ENCODE measurements around the gene SMDT1. TPM values are rescaled to one million over a fixed set of nuclear protein-coding genes. Genes with fewer than 3 reads are reported as not detected.
"Not testable (repeated sequence)": the region's sequence is repeated elsewhere in the genome, so short reads cannot be mapped to it uniquely, and the experiment has no call there.

The SMDT1 gene
- total and polyA plus RNA-seq, 2 experiments from 2014 or later = 4.9 to 97.9 TPM

- H3K9me3 Mint-ChIP-seq; H3K9me2 ChIP-seq (ENCODE audit: insufficient read depth); H3K36me3 Mint-ChIP-seq (ENCODE audit: low read depth); H3K79me2 ChIP-seq (replicated peaks; ENCODE audit: insufficient read depth); H3K4me1 ChIP-seq (ENCODE audit: insufficient read depth); H3K27ac Mint-ChIP-seq; H3K4me2 ChIP-seq; DNase-seq (ENCODE audit: low spot score); H3K27ac ChIP-seq (ENCODE audit: low read depth); H3K27me3 ChIP-seq (ENCODE audit: insufficient read depth); H3K36me3 ChIP-seq (ENCODE audit: insufficient read depth); H3K4me3 ChIP-seq; H3F3A ChIP-seq (replicated peaks; ENCODE audit: low read depth); ATAC-seq; H3K4me1 Mint-ChIP-seq; H2AFZ ChIP-seq; H4K20me1 ChIP-seq (replicated peaks; ENCODE audit: insufficient read depth); H3K4me3 Mint-ChIP-seq: not testable (repeated sequence)
- H3K27me3 Mint-ChIP-seq (ENCODE audit: insufficient read depth, low read depth, poor library complexity) = peaks cover 24% of the 10 kb centered on the region
Measured at GRCh38 chr22:42130182-42130581, 50.7 kb downstream of the SMDT1 start.

DNA sequence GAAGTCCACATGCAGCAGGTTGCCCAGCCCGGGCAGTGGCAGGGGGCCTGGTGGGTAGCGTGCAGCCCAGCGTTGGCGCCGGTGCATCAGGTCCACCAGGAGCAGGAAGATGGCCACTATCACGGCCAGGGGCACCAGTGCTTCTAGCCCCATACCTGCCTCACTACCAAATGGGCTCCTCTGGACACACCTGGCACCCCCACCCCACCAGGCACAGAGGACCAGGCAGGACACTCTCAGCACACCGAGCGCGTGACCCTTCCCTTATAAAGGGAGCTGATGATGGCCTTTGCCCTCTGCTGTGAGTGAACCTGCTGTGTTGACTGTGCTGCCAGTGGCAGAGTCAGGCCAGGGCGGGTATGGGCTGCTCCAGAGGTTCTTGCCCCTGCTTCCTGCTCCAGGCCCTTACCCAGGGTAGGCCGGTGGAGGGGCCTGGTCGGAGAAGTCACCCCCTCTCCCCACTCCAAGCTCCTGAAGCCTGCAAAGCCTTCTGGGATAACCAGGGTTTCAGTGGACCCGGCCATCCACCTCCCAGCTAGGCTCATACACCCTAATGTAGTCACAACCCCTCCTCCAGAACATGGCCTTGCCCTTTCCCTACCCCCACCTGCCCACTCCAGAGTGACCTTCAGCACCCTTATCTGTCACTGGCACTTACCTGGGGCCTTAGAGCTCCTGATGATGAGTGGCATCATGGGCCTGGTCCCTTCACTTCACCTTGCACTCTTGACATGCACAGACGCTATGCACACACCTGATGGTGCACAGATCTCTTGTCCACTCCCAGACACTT is 51.3 kb downstream of the SMDT1 start, which contains the start of gene CYP2D6:
Gene CYP2D6, minus strand, starts transcription at position 172 of the 793 bp plus-strand sequence. Its CDS starts 19 bp downstream, at position 153.
- not testable (repeated sequence) for H3K36me3 Mint-ChIP-seq (ENCODE audit: low read depth); H3K36me3 ChIP-seq (ENCODE audit: insufficient read depth); H3K27me3 ChIP-seq (ENCODE audit: insufficient read depth); DNase-seq (ENCODE audit: low spot score); H3K4me1 Mint-ChIP-seq; H3F3A ChIP-seq (replicated peaks; ENCODE audit: low read depth); H3K27ac ChIP-seq (ENCODE audit: low read depth); H2AFZ ChIP-seq; H3K4me3 Mint-ChIP-seq; H3K27ac Mint-ChIP-seq; H3K4me3 ChIP-seq; H3K9me3 Mint-ChIP-seq; H3K4me2 ChIP-seq; H3K9me2 ChIP-seq (ENCODE audit: insufficient read depth); H4K20me1 ChIP-seq (replicated peaks; ENCODE audit: insufficient read depth); H3K4me1 ChIP-seq (ENCODE audit: insufficient read depth); ATAC-seq; H3K79me2 ChIP-seq (replicated peaks; ENCODE audit: insufficient read depth)
- H3K27me3 Mint-ChIP-seq (ENCODE audit: insufficient read depth, low read depth, poor library complexity) = peaks cover 24% of the 10 kb centered on the region

- Histone ChIP-seq H3K4me2 (no peak overlapping the region), H3K27ac (ENCODE audit: low read depth) (no peak overlapping the region), H3K36me3 (ENCODE audit: insufficient read depth) (no peaks in the 10 kb centered on the region), H3K9me2 (ENCODE audit: insufficient read depth) (no peaks in the 10 kb centered on the region; the same call in 1 of the 2 replicates), H3K79me2 (replicated peaks; ENCODE audit: insufficient read depth) (no peaks in the 10 kb centered on the region), H2AFZ (no peak overlapping the region), H3K4me1 (ENCODE audit: insufficient read depth) (no peaks in the 10 kb centered on the region), H4K20me1 (replicated peaks; ENCODE audit: insufficient read depth) (no peaks in the 10 kb centered on the region), H3K4me3 (no peak overlapping the region), H3F3A (replicated peaks; ENCODE audit: low read depth) (no peaks in the 10 kb centered on the region), H3K27me3 (ENCODE audit: insufficient read depth) (peaks cover 6% of the 10 kb centered on the region; the same call in 1 of the 2 replicates)
- ATAC-seq (no peak; the same call in 2 of the 3 replicates), DNase-seq (ENCODE audit: low spot score) (peak; percentile 28)
- H3K27me3 Mint-ChIP-seq (ENCODE audit: insufficient read depth, low read depth, poor library complexity) = peaks cover 24% of the 10 kb centered on the region
- TF ChIP-seq STAT1 (IDR thresholded peaks at IDR 0.05; ENCODE audit: unreplicated experiment) = no peak
- peaks cover 9% of the 10 kb centered on the region for H3K9me3 Mint-ChIP-seq
- H3K36me3 Mint-ChIP-seq (ENCODE audit: low read depth) = peaks cover 7% of the 10 kb centered on the region; the same call in 2 of the 3 replicates
- no peaks in the 10 kb centered on the region for H3K4me1 Mint-ChIP-seq
- no peak overlapping the region for H3K27ac Mint-ChIP-seq
- no peak overlapping the region; the same call in 2 of the 3 replicates for H3K4me3 Mint-ChIP-seq
Measured at GRCh38 chr22:42131562-42131961, 52.1 kb downstream of the SMDT1 start.

DNA sequence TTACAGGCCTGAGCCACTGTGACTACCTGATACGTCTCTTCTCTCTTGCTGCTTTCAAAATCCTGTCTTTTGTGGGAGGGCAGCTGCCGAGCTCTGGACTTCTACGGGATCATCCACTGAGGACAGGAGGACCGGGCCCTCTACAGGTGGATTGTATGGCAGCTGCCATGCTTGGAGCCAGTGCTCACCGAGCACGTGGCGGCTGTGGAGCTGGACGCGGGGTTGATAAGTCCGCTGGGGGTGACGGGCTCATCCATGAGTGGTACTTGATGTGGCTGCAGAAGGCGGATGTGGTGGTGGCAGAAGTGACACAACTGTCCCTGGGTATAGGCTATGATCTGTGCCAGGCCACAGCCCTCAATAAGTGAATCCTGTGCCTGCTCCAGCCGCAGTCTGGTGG is 53.0 kb downstream of the SMDT1 start:
- no peaks in the 10 kb centered on the region for H3F3A ChIP-seq (replicated peaks; ENCODE audit: low read depth)
- no peaks in the 10 kb centered on the region for H3K79me2 ChIP-seq (replicated peaks; ENCODE audit: insufficient read depth)
- no peak overlapping the region for H3K27ac ChIP-seq (ENCODE audit: low read depth)
- no peak overlapping the region for H3K4me2 ChIP-seq
- H3K4me3 ChIP-seq = no peak overlapping the region
- Mint-ChIP-seq H3K4me1 (no peaks in the 10 kb centered on the region), H3K9me3 (peaks cover 9% of the 10 kb centered on the region), H3K36me3 (ENCODE audit: low read depth) (peaks cover 7% of the 10 kb centered on the region; the same call in 2 of the 3 replicates), H3K27ac (no peak overlapping the region), H3K27me3 (ENCODE audit: insufficient read depth, low read depth, poor library complexity) (peaks cover 24% of the 10 kb centered on the region), H3K4me3 (no peak overlapping the region)
- no peaks in the 10 kb centered on the region; the same call in 1 of the 2 replicates for H3K9me2 ChIP-seq (ENCODE audit: insufficient read depth)
- H4K20me1 ChIP-seq (replicated peaks; ENCODE audit: insufficient read depth) = no peaks in the 10 kb centered on the region
- peak; percentile 33 for DNase-seq (ENCODE audit: low spot score)
- H3K36me3 ChIP-seq (ENCODE audit: insufficient read depth) = no peaks in the 10 kb centered on the region
- peaks cover 6% of the 10 kb centered on the region; the same call in 1 of the 2 replicates for H3K27me3 ChIP-seq (ENCODE audit: insufficient read depth)
- no peak overlapping the region for H2AFZ ChIP-seq
- H3K4me1 ChIP-seq (ENCODE audit: insufficient read depth) = no peaks in the 10 kb centered on the region
- peak; percentile 12; the same call in 1 of the 3 replicates for ATAC-seq
- TF ChIP-seq ZNF462 (CRISPR knock-in tag; IDR thresholded peaks at IDR 0.05) = no peak

All from GM23338 (cell line).